ENCODE measurements around the gene RPS4Y2. TPM values are rescaled to one million over a fixed set of nuclear protein-coding genes. Genes with fewer than 3 reads are reported as not detected.

RPS4Y2 gene
- total RNA-seq, 4 donors from 2014 or later, result not detected

- Histone ChIP-seq H3K27ac (no peak overlapping the region), H3K4me1 (no peaks in the 10 kb centered on the region), H3K9me3 (no peaks in the 10 kb centered on the region), H3K4me3 (no peak overlapping the region), H3K36me3 (no peaks in the 10 kb centered on the region), H3K27me3 (no peaks in the 10 kb centered on the region)
- no CpG with 5 or more reads among the region's 4 CpGs for WGBS
- TF ChIP-seq POLR2A (IDR thresholded peaks at IDR 0.05) (no peak), CTCF (IDR thresholded peaks at IDR 0.05) (no peak), EP300 (IDR thresholded peaks at IDR 0.05) (no peak), POLR2AphosphoS5 (IDR thresholded peaks at IDR 0.05) (no peak)
- DNase-seq (ENCODE audit: low spot score in 2 of 2), result no peak
Measured at GRCh38 chrY:20740609-20741008, 15.3 kb upstream of the RPS4Y2 start.

- Histone ChIP-seq H3K27me3 (no peaks in the 10 kb centered on the region), H3K4me3 (no peak overlapping the region), H3K36me3 (no peaks in the 10 kb centered on the region), H3K27ac (no peak overlapping the region), H3K4me1 (no peaks in the 10 kb centered on the region), H3K9me3 (no peaks in the 10 kb centered on the region)
- no peak for TF ChIP-seq EP300 (IDR thresholded peaks at IDR 0.05)
- TF ChIP-seq CTCF (IDR thresholded peaks at IDR 0.05), result no peak
- TF ChIP-seq POLR2A (IDR thresholded peaks at IDR 0.05), result no peak
- TF ChIP-seq POLR2AphosphoS5 (IDR thresholded peaks at IDR 0.05), result no peak
- WGBS, result no CpG with 5 or more reads among the region's 2 CpGs
- DNase-seq (ENCODE audit: low spot score in 2 of 2), result no peak
Measured at GRCh38 chrY:20745060-20745459, 10.8 kb upstream of the RPS4Y2 start.

GRCh38 chrY:20746919-20747318 lies 9.0 kb upstream of the RPS4Y2 start:
- Histone ChIP-seq H3K27ac (no peak overlapping the region), H3K4me1 (no peaks in the 10 kb centered on the region), H3K36me3 (no peaks in the 10 kb centered on the region), H3K9me3 (no peaks in the 10 kb centered on the region), H3K4me3 (no peak overlapping the region), H3K27me3 (no peaks in the 10 kb centered on the region)
- no peak for DNase-seq (ENCODE audit: low spot score in 2 of 2)
- TF ChIP-seq CTCF (IDR thresholded peaks at IDR 0.05), result no peak
- no peak for TF ChIP-seq POLR2AphosphoS5 (IDR thresholded peaks at IDR 0.05)
- no peak for TF ChIP-seq EP300 (IDR thresholded peaks at IDR 0.05)
- no peak for TF ChIP-seq POLR2A (IDR thresholded peaks at IDR 0.05)
- no CpG with 5 or more reads among the region's 2 CpGs for WGBS

- Histone ChIP-seq H3K4me1 (no peaks in the 10 kb centered on the region), H3K4me3 (no peak overlapping the region), H3K9me3 (no peaks in the 10 kb centered on the region), H3K27me3 (no peaks in the 10 kb centered on the region), H3K27ac (no peak overlapping the region), H3K36me3 (no peaks in the 10 kb centered on the region)
- no CpG with 5 or more reads among the region's 2 CpGs for WGBS
- DNase-seq (ENCODE audit: low spot score in 2 of 2), result no peak
- TF ChIP-seq POLR2AphosphoS5 (IDR thresholded peaks at IDR 0.05) (no peak), EP300 (IDR thresholded peaks at IDR 0.05) (no peak), POLR2A (IDR thresholded peaks at IDR 0.05) (no peak), CTCF (IDR thresholded peaks at IDR 0.05) (no peak)
Measured at GRCh38 chrY:20763869-20764268, 8.0 kb downstream of the RPS4Y2 start.

GRCh38 chrY:20765117-20765516 lies 9.2 kb downstream of the RPS4Y2 start:
- H3K36me3 ChIP-seq, result no peaks in the 10 kb centered on the region
- WGBS, result no CpG with 5 or more reads among the region's 2 CpGs
- TF ChIP-seq POLR2A (IDR thresholded peaks at IDR 0.05) (no peak), CTCF (IDR thresholded peaks at IDR 0.05) (no peak), EP300 (IDR thresholded peaks at IDR 0.05) (no peak), POLR2AphosphoS5 (IDR thresholded peaks at IDR 0.05) (no peak)
- no peaks in the 10 kb centered on the region for H3K4me1 ChIP-seq
- H3K9me3 ChIP-seq, result no peaks in the 10 kb centered on the region
- no peak for DNase-seq (ENCODE audit: low spot score in 2 of 2)
- H3K27me3 ChIP-seq, result no peaks in the 10 kb centered on the region
- H3K4me3 ChIP-seq, result no peak overlapping the region
- H3K27ac ChIP-seq, result no peak overlapping the region
